Esophagus muscularis mucosa (tissue), 4 donors: Measurements from ENCODE around the gene IMPA2. TPM values are rescaled to one million over a fixed set of nuclear protein-coding genes. Genes with fewer than 3 reads are reported as not detected.

Experiments used
- DNase-seq: peaks from one replicate; pipeline ENCODE4 v3.0.0-alpha.2; 2017; ENCODE audit errors: extremely low spot score
- H3K27ac ChIP-seq, 4 donors: fragments of 200-600 bp; sonication (generic); replicated peaks in 1 of 4; 1 replicate in 3 of 4; 2 replicates in 1 of 4; pipeline ENCODE4 v1.5.1; 2016 to 2019; ENCODE audit warnings: mild to moderate bottlenecking in 1 of 4
- H3K27me3 ChIP-seq, 4 donors: fragments of 200-600 bp; sonication (generic); one replicate each; pipeline versions ENCODE4 v1.5.1 to v1.6.0; 2016 to 2019
- H3K36me3 ChIP-seq, 4 donors: fragments of 200-600 bp; sonication (generic); one replicate each; pipeline ENCODE4 v1.5.1; 2016 to 2019
- H3K4me1 ChIP-seq, 4 donors: fragments of 200-600 bp; sonication (generic); one replicate each; pipeline ENCODE4 v1.5.1; 2016 to 2019
- H3K4me3 ChIP-seq, 4 donors: fragments of 200-600 bp; sonication (generic); 1 replicate in 2 of 4; 2 replicates in 2 of 4; pipeline ENCODE4 v1.5.1; 2016 to 2019; ENCODE audit warnings: mild to moderate bottlenecking in 4 of 4, moderate library complexity in 1 of 4
- H3K9me3 ChIP-seq, 4 donors: fragments of 200-600 bp; sonication (generic); 1 replicate in 3 of 4; 2 replicates in 1 of 4; pipeline ENCODE4 v1.5.1; 2016 to 2019
- EP300 ChIP-seq: sonication (generic); formaldehyde crosslinking; IDR thresholded peaks from one replicate; pipeline ENCODE4 v1.6.1; 2017; ENCODE audit warnings: antibody characterized with exemption
- POLR2A ChIP-seq: fragments of 450-650 bp; IDR thresholded peaks from one replicate; pipeline ENCODE4 v1.6.1; 2017; ENCODE audit warnings: antibody characterized with exemption, moderate library complexity, mild to moderate bottlenecking, low read depth
- POLR2AphosphoS5 ChIP-seq, 2 donors: sonication (generic); formaldehyde crosslinking; IDR thresholded peaks; one replicate each; pipeline ENCODE4 v1.6.1; 2017; ENCODE audit warnings: antibody characterized with exemption in 2 of 2
- WGBS: methylation state at CpG from one replicate; pipeline ENCODE4 v1.1.5; 2018; 5-methylcytosine and 5-hydroxymethylcytosine counted together
- intact Hi-C: fragments of 100-400 bp; cut with DNase I; formaldehyde crosslinking; loops from one replicate; pipeline ENCODE4 v1.15.1; 2023
- total RNA-seq, 4 donors: library from RNA; depleted of rRNA; stranded (reverse); fragments of >200 nt; gene quantifications; one replicate each; pipeline versions ENCODE4 v1.1.0 to v1.2.1, GENCODE V29; 2016
- TF ChIP-seq, protein P1 (sequence below), 3 experiments: fragments of 200-600 bp in 2 of 3; fragments of 450-650 bp in 1 of 3; sonication (generic) in 2 of 3; IDR thresholded peaks; one replicate each; pipeline ENCODE4 v1.5.1; 2017 to 2019; ENCODE audit warnings: antibody characterized with exemption in 3 of 3, mild to moderate bottlenecking in 2 of 3, moderate library complexity in 1 of 3

IMPA2 gene
- total RNA-seq, 4 donors from 2014 or later, result 90.1 to 317 (median 165) TPM

GRCh38 chr18:12046751-12047335 lies 65.5 kb downstream of the IMPA2 start:
- TF ChIP-seq POLR2A (no peak), EP300 (no peak), POLR2AphosphoS5 (IDR thresholded peaks at IDR 0.05) (no peak)
- TF ChIP-seq, protein P1, sequence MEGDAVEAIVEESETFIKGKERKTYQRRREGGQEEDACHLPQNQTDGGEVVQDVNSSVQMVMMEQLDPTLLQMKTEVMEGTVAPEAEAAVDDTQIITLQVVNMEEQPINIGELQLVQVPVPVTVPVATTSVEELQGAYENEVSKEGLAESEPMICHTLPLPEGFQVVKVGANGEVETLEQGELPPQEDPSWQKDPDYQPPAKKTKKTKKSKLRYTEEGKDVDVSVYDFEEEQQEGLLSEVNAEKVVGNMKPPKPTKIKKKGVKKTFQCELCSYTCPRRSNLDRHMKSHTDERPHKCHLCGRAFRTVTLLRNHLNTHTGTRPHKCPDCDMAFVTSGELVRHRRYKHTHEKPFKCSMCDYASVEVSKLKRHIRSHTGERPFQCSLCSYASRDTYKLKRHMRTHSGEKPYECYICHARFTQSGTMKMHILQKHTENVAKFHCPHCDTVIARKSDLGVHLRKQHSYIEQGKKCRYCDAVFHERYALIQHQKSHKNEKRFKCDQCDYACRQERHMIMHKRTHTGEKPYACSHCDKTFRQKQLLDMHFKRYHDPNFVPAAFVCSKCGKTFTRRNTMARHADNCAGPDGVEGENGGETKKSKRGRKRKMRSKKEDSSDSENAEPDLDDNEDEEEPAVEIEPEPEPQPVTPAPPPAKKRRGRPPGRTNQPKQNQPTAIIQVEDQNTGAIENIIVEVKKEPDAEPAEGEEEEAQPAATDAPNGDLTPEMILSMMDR (IDR thresholded peaks at IDR 0.05), result no peak
- H3K36me3 ChIP-seq, result no peaks in the 10 kb centered on the region

DNA sequence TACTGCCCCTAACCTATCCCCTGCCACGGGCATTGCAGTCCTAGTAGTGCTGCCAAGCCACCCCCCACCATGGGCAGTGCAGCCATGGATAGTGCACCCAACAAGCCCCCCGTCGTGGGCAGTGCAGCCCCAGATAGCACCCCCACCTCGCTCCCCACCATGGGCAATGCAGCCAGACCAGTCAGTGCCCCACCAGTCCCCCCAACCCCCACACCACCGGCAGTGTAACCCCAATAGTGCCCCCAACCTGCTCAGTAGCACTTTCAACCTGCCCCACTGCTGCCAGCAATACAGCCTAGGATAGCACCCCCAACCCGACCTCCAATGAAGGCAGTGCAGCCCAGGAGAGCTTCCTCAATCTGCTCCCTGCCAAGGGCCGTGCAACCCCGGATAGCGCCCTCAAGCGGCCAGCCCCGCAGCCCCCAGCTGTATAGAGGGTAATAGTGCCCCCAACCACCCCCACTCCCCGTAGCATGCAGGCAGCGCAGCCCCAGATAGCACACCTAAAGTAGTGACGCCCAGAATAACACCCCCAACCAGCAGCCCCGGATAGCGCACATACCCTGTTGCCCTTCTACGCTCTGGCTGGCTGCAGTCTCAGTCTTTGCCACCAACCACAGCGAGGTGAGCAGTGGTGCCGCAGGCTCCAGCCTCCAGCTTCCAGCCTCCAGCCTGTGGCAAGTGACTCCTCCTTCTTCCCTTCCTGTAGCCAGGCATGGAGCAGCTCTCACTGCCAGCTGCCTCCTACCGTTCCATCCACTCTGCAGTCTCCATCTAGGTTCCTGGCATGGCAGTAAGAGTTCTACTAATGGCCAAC lies 66.9 kb downstream of the IMPA2 start:
- intact Hi-C loops, result no loop called here
- no peaks in the 10 kb centered on the region for H3K36me3 ChIP-seq
- no peaks in the 10 kb centered on the region for H3K4me1 ChIP-seq
- no peak overlapping the region for H3K4me3 ChIP-seq
- no peaks in the 10 kb centered on the region for H3K9me3 ChIP-seq
- H3K27me3 ChIP-seq, result peaks cover 0 to 10% (median 0%) of the 10 kb centered on the region in 4 donors
- TF ChIP-seq EP300, result no peak
- TF ChIP-seq POLR2AphosphoS5 (IDR thresholded peaks at IDR 0.05), result no peak
- TF ChIP-seq, protein P1 (IDR thresholded peaks at IDR 0.05), result no peak
- no peak for TF ChIP-seq POLR2A
- DNase-seq, result peak; percentile 60
- 91% methylated on average over 20 of the region's 20 CpGs for WGBS
- no peak overlapping the region for H3K27ac ChIP-seq

More at GRCh38 chr18:12046751-12047335, 65.5 kb downstream of the IMPA2 start:
- H3K4me3 ChIP-seq, result no peak overlapping the region
- no peak overlapping the region for H3K27ac ChIP-seq
- H3K4me1 ChIP-seq, result no peaks in the 10 kb centered on the region
- no peaks in the 10 kb centered on the region for H3K9me3 ChIP-seq
- intact Hi-C loops, result no loop called here
- WGBS, result 85% methylated on average over 8 of the region's 12 CpGs
- DNase-seq, result peak; percentile 53
- H3K27me3 ChIP-seq, result peaks cover 0 to 10% (median 0%) of the 10 kb centered on the region in 4 donors

DNA sequence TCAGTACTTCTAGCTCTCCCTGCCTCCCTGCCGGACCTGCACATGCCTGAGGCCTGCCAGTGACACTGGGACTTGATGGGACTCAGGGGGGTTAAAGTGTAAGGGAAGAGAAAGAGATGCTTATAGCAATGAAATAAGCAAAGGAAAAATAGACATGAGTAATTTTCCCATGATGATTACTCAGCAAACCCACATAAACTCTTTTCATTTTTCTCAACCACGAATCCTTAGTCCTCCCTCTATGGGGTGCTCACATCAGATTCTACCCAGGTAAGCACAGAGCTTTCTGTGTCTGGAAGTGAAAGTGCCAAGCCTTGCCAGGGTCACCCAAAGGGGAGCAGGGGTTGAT lies 67.5 kb downstream of the IMPA2 start:
- Histone ChIP-seq H3K27ac (no peak overlapping the region), H3K27me3 (peaks cover 0 to 10% (median 0%) of the 10 kb centered on the region in 4 donors), H3K9me3 (no peaks in the 10 kb centered on the region), H3K4me1 (no peaks in the 10 kb centered on the region), H3K36me3 (no peaks in the 10 kb centered on the region), H3K4me3 (no peak overlapping the region)
- intact Hi-C loops, result no loop called here
- TF ChIP-seq POLR2A (no peak), POLR2AphosphoS5 (IDR thresholded peaks at IDR 0.05) (no peak), EP300 (no peak)
- TF ChIP-seq, protein P1 (IDR thresholded peaks at IDR 0.05), result no peak
- 73% methylated on average over 2 of the region's 2 CpGs for WGBS
- DNase-seq, result no peak

DNA sequence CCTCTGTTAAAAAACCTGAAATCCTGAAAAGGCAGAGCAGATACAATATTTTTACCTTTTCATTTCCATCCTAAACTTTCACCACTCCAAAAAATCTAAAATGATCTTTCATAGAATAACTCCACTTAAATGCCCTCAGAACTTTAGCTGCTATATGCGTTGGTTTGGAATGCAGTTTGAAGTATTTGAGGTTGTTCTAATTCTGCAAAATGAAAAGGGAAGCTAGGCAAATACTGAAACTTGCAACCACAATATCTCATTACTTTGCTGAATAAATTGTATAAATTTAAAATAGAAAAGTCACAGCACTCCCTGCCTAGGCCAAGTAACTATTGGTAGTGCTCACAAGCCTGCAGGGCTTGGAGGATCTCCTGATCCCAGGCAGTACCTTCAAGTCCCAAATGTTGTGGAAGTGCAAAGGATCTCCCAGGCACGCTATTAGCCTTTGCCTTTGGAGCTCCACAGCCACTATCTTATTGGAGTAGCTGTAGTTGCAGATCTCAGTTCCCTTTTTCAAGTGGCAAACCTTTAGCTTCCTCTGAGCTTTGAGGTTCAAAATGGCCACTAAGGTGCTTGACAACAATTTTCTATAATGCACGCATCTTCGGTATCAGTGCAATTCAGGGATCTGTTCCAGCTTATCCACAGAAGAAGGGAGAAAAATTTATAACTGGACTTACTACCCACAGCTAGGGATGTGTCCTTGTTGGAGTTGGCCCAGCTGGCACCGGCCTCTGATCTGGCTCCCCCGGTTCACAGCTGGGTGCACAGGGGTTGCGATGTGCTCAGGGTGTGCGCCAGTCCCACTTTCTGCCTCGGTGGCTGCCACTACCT lies 68.9 kb downstream of the IMPA2 start:
- no peaks in the 10 kb centered on the region for H3K4me1 ChIP-seq
- no peak overlapping the region for H3K4me3 ChIP-seq
- WGBS, result 59% methylated on average over 9 of the region's 9 CpGs
- peaks cover 0 to 10% (median 0%) of the 10 kb centered on the region in 4 donors for H3K27me3 ChIP-seq
- H3K36me3 ChIP-seq, result no peaks in the 10 kb centered on the region
- no peaks in the 10 kb centered on the region for H3K9me3 ChIP-seq
- intact Hi-C loops, result no loop called here
- H3K27ac ChIP-seq, result no peak overlapping the region
- TF ChIP-seq POLR2A (no peak), EP300 (no peak), POLR2AphosphoS5 (IDR thresholded peaks at IDR 0.05) (no peak)
- TF ChIP-seq, protein P1 (IDR thresholded peaks at IDR 0.05), result no peak
- DNase-seq, result peak; percentile 86
